IPS-15b (cell line): Measurements from ENCODE around the gene GCAT.

Experiments
- H3K27me3 ChIP-seq: one replicate; pipeline ENCODE4 v1.6.1; 2013; ENCODE audit warnings: low read length; ENCODE audit not compliant: control insufficient read depth, insufficient read depth
- H3K36me3 ChIP-seq: one replicate; pipeline ENCODE4 v1.6.1; 2013; ENCODE audit warnings: low read length; ENCODE audit not compliant: control insufficient read depth, insufficient read depth
- H3K4me1 ChIP-seq: one replicate; pipeline ENCODE4 v1.6.1; 2013; ENCODE audit warnings: mild to moderate bottlenecking, low read length; ENCODE audit not compliant: control insufficient read depth, insufficient read depth
- H3K4me3 ChIP-seq: one replicate; pipeline ENCODE4 v1.5.1; 2013; ENCODE audit warnings: low read depth, low read length
- H3K9ac ChIP-seq: one replicate; pipeline ENCODE4 v1.6.1; 2013; ENCODE audit warnings: low read depth, mild to moderate bottlenecking, low read length
- H3K9me3 ChIP-seq: one replicate; pipeline ENCODE4 v1.6.1; 2013; ENCODE audit warnings: mild to moderate bottlenecking, low read length; ENCODE audit not compliant: control insufficient read depth, insufficient read depth

Gene GCAT

GRCh38 chr22:37832022-37832857, 24.5 kb downstream of the GCAT start:
- H3K9ac ChIP-seq: no peak overlapping the region
- no peaks in the 10 kb centered on the region for H3K4me1 ChIP-seq
- no peaks in the 10 kb centered on the region for H3K27me3 ChIP-seq
- H3K9me3 ChIP-seq: no peaks in the 10 kb centered on the region
- peaks cover 25% of the 10 kb centered on the region for H3K36me3 ChIP-seq
- H3K4me3 ChIP-seq: no peak overlapping the region

GRCh38 chr22:37842015-37842793, 34.5 kb downstream of the GCAT start:
- Histone ChIP-seq H3K27me3 (no peaks in the 10 kb centered on the region), H3K4me1 (no peaks in the 10 kb centered on the region), H3K4me3 (no peak overlapping the region), H3K36me3 (peaks cover 4% of the 10 kb centered on the region), H3K9me3 (no peaks in the 10 kb centered on the region), H3K9ac (no peak overlapping the region)

- Histone ChIP-seq H3K4me3 (peak overlapping the region; percentile 76), H3K27me3 (no peaks in the 10 kb centered on the region), H3K36me3 (no peaks in the 10 kb centered on the region), H3K9ac (peak overlapping the region; percentile 37), H3K9me3 (no peaks in the 10 kb centered on the region), H3K4me1 (no peaks in the 10 kb centered on the region)
Observed at GRCh38 chr22:37843741-37844089, 36.0 kb downstream of the GCAT start.

- H3K36me3 ChIP-seq: no peaks in the 10 kb centered on the region
- H3K9ac ChIP-seq: no peak overlapping the region
- no peaks in the 10 kb centered on the region for H3K4me1 ChIP-seq
- peak overlapping the region; percentile 76 for H3K4me3 ChIP-seq
- H3K27me3 ChIP-seq: no peaks in the 10 kb centered on the region
- no peaks in the 10 kb centered on the region for H3K9me3 ChIP-seq
Observed at GRCh38 chr22:37844904-37845329, 37.2 kb downstream of the GCAT start.

GRCh38 chr22:37846433-37846832, 38.7 kb downstream of the GCAT start:
- Histone ChIP-seq H3K4me3 (no peak overlapping the region), H3K36me3 (peaks cover under 1% of the 10 kb centered on the region), H3K9ac (no peak overlapping the region), H3K9me3 (no peaks in the 10 kb centered on the region), H3K4me1 (no peaks in the 10 kb centered on the region), H3K27me3 (no peaks in the 10 kb centered on the region)

- no peaks in the 10 kb centered on the region for H3K27me3 ChIP-seq
Observed at GRCh38 chr22:37848587-37849088, 40.9 kb downstream of the GCAT start.

GRCh38 chr22:37849089-37849751, 41.5 kb downstream of the GCAT start, which contains the start of gene EIF3L:
Gene EIF3L (plus strand): TSS chr22:37849419. CDS start chr22:37849450, 31 bp downstream.
- H3K36me3 ChIP-seq: peaks cover 23% of the 10 kb centered on the region
- peak within 1 kb of the TSS; percentile 82 for H3K9ac ChIP-seq
- no peaks in the 10 kb centered on the region for H3K27me3 ChIP-seq
- peak within 1 kb of the TSS; percentile 90 for H3K4me3 ChIP-seq
- H3K9me3 ChIP-seq: no peaks in the 10 kb centered on the region
- no peaks in the 10 kb centered on the region for H3K4me1 ChIP-seq

More at GRCh38 chr22:37848587-37849088, 40.9 kb downstream of the GCAT start:
- H3K4me1 ChIP-seq: no peaks in the 10 kb centered on the region
- peaks cover 19% of the 10 kb centered on the region for H3K36me3 ChIP-seq
- no peaks in the 10 kb centered on the region for H3K9me3 ChIP-seq
- peak overlapping the region; percentile 82 for H3K9ac ChIP-seq
- peak overlapping the region; percentile 90 for H3K4me3 ChIP-seq

GRCh38 chr22:37850801-37851200, 43.1 kb downstream of the GCAT start:
- no peaks in the 10 kb centered on the region for H3K27me3 ChIP-seq
- H3K4me3 ChIP-seq: no peak overlapping the region
- no peaks in the 10 kb centered on the region for H3K9me3 ChIP-seq
- H3K9ac ChIP-seq: no peak overlapping the region
- H3K36me3 ChIP-seq: peaks cover 32% of the 10 kb centered on the region
- no peaks in the 10 kb centered on the region for H3K4me1 ChIP-seq

GRCh38 chr22:37852418-37852817, 44.7 kb downstream of the GCAT start:
- Histone ChIP-seq H3K4me3 (no peak overlapping the region), H3K36me3 (peaks cover 35% of the 10 kb centered on the region), H3K9me3 (no peaks in the 10 kb centered on the region), H3K27me3 (no peaks in the 10 kb centered on the region), H3K9ac (no peak overlapping the region), H3K4me1 (no peaks in the 10 kb centered on the region)

- H3K27me3 ChIP-seq: no peaks in the 10 kb centered on the region
- no peak overlapping the region for H3K4me3 ChIP-seq
- no peaks in the 10 kb centered on the region for H3K4me1 ChIP-seq
- no peaks in the 10 kb centered on the region for H3K9me3 ChIP-seq
- H3K9ac ChIP-seq: no peak overlapping the region
- peaks cover 48% of the 10 kb centered on the region for H3K36me3 ChIP-seq
Observed at GRCh38 chr22:37854946-37855345, 47.2 kb downstream of the GCAT start.

GRCh38 chr22:37855462-37855861, 47.7 kb downstream of the GCAT start:
- Histone ChIP-seq H3K4me1 (no peaks in the 10 kb centered on the region), H3K9ac (no peak overlapping the region), H3K27me3 (no peaks in the 10 kb centered on the region), H3K4me3 (no peak overlapping the region), H3K9me3 (no peaks in the 10 kb centered on the region), H3K36me3 (peaks cover 49% of the 10 kb centered on the region)
